Trophoblast cell (in vitro differentiated cells and primary cell): ENCODE measurements around the gene PLK3.
"Not testable (repeated sequence)": the region's sequence is repeated elsewhere in the genome, so short reads cannot be mapped to it uniquely, and the experiment has no call there.

Experiments used
- DNase-seq, 2 donors: peaks; one replicate each; pipeline ENCODE4 v3.0.0-alpha.2; 2016
- H2AFZ ChIP-seq: 2 replicates; pipeline ENCODE4 v1.6.1; 2013; ENCODE audit warnings: low read length, moderate library complexity, mild to moderate bottlenecking; ENCODE audit not compliant: insufficient read depth, poor library complexity
- H2AK5ac ChIP-seq: 2 replicates; pipeline ENCODE4 v1.6.1; 2013; ENCODE audit warnings: mild to moderate bottlenecking, low read length
- H2BK120ac ChIP-seq: 2 replicates; pipeline ENCODE4 v1.6.1; 2013; ENCODE audit warnings: low read length, mild to moderate bottlenecking, moderate library complexity; ENCODE audit not compliant: insufficient read depth, poor library complexity
- H2BK12ac ChIP-seq: 2 replicates; pipeline ENCODE4 v1.6.1; 2013; ENCODE audit warnings: mild to moderate bottlenecking, low read length, moderate library complexity
- H2BK5ac ChIP-seq: 2 replicates; pipeline ENCODE4 v1.6.1; 2013; ENCODE audit warnings: low read length, low read depth, moderate library complexity, mild to moderate bottlenecking; ENCODE audit not compliant: poor library complexity
- H3K14ac ChIP-seq: 2 replicates; pipeline ENCODE4 v1.6.1; 2013; ENCODE audit warnings: mild to moderate bottlenecking, low read length
- H3K18ac ChIP-seq: 2 replicates; pipeline ENCODE4 v1.6.1; 2013; ENCODE audit warnings: mild to moderate bottlenecking, low read length
- H3K23ac ChIP-seq: 2 replicates; pipeline ENCODE4 v1.6.1; 2013; ENCODE audit warnings: low read length
- H3K27ac ChIP-seq: 2 replicates; pipeline ENCODE4 v1.5.1; 2013; ENCODE audit warnings: low read depth, mild to moderate bottlenecking, inconsistent platforms, low read length, moderate library complexity
- H3K27me3 ChIP-seq: 2 replicates; pipeline ENCODE4 v1.6.1; 2013; ENCODE audit warnings: inconsistent platforms, mild to moderate bottlenecking, low read length, moderate library complexity; ENCODE audit not compliant: insufficient read depth
- H3K36me3 ChIP-seq, 2 experiments: 1 replicate in 1 of 2; 2 replicates in 1 of 2; pipeline ENCODE4 v1.6.1; 2013; ENCODE audit warnings: low read length in 2 of 2, mild to moderate bottlenecking in 2 of 2, moderate library complexity in 1 of 2; ENCODE audit not compliant: insufficient read depth in 2 of 2, control insufficient read depth in 1 of 2
- H3K4ac ChIP-seq: 2 replicates; pipeline ENCODE4 v1.6.1; 2013; ENCODE audit warnings: low read depth, mild to moderate bottlenecking, low read length, moderate library complexity
- H3K4me1 ChIP-seq, 2 experiments: 1 replicate in 1 of 2; 2 replicates in 1 of 2; pipeline ENCODE4 v1.6.1; 2013; ENCODE audit warnings: low read length in 2 of 2, mild to moderate bottlenecking in 2 of 2, moderate library complexity in 1 of 2; ENCODE audit not compliant: insufficient read depth in 2 of 2, control insufficient read depth in 1 of 2
- H3K4me2 ChIP-seq: 2 replicates; pipeline ENCODE4 v1.6.1; 2013; ENCODE audit warnings: inconsistent platforms, mild to moderate bottlenecking, low read length, moderate library complexity
- H3K4me3 ChIP-seq: 2 replicates; pipeline ENCODE4 v1.5.1; 2013; ENCODE audit warnings: mild to moderate bottlenecking, low read depth, low read length, inconsistent platforms
- H3K79me1 ChIP-seq: one replicate; pipeline ENCODE4 v1.6.1; 2013; ENCODE audit warnings: low read length
- H3K79me2 ChIP-seq: 2 replicates; pipeline ENCODE4 v1.6.1; 2013; ENCODE audit warnings: low read length, mild to moderate bottlenecking; ENCODE audit not compliant: control insufficient read depth, insufficient read depth, poor library complexity
- H3K9ac ChIP-seq: 2 replicates; pipeline ENCODE4 v1.6.1; 2013; ENCODE audit warnings: mild to moderate bottlenecking, low read length
- H3K9me3 ChIP-seq: 2 replicates; pipeline ENCODE4 v1.6.1; 2013; ENCODE audit warnings: low read depth, mild to moderate bottlenecking, control low read depth, inconsistent platforms, low read length; ENCODE audit not compliant: insufficient read depth
- H4K12ac ChIP-seq: 2 replicates; pipeline ENCODE4 v1.6.1; 2013; ENCODE audit warnings: low read depth, mild to moderate bottlenecking, low read length, moderate library complexity
- H4K8ac ChIP-seq: 2 replicates; pipeline ENCODE4 v1.6.1; 2013; ENCODE audit warnings: low read depth, mild to moderate bottlenecking, low read length, moderate library complexity
- H4K91ac ChIP-seq: one replicate; pipeline ENCODE4 v1.6.1; 2013; ENCODE audit warnings: low read depth, mild to moderate bottlenecking, low read length, moderate library complexity
- WGBS: extraction: QIAGEN DNeasy Blood & Tissue Kit; methylation state at CpG from one replicate; pipeline ENCODE4 v1.1.7; 2013; ENCODE audit warnings: missing lambda C conversion rate; ENCODE audit not compliant: insufficient read length, insufficient coverage; ENCODE audit errors: extremely low coverage; 5-methylcytosine and 5-hydroxymethylcytosine counted together

Gene PLK3

DNA sequence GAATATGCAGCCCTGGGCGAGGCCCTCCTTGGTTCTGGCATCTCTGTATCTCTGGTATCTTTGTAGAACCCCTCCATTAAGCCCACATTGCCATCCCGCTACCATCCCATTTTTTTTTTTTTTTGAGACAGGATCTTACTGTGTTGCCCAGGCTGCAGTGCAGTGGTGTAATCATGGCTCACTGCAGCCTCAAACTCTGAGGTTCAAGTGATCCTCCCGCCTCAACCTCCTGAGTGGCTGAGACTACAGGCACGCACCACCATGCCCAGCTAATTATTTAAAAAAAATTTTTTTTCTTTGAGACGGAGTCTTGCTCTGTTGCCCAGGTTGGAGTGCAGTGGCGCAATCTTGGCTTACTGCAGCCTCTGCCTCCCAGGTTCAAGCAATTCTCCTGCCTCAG, 24.2 kb downstream of the PLK3 start:
- H3K27ac ChIP-seq, H4K8ac ChIP-seq, H3K79me2 ChIP-seq, H3K18ac ChIP-seq, H3K9ac ChIP-seq, H2AFZ ChIP-seq, H3K4me2 ChIP-seq, H3K14ac ChIP-seq, DNase-seq, H3K4ac ChIP-seq, H3K4me1 ChIP-seq, H4K12ac ChIP-seq, H3K23ac ChIP-seq, H2BK12ac ChIP-seq, H2AK5ac ChIP-seq, H3K9me3 ChIP-seq, H3K36me3 ChIP-seq, H3K27me3 ChIP-seq, H4K91ac ChIP-seq, H3K4me3 ChIP-seq, H2BK5ac ChIP-seq, H3K79me1 ChIP-seq, H2BK120ac ChIP-seq: not testable (repeated sequence)
- WGBS: no CpG with 5 or more reads among the region's 6 CpGs

- peak overlapping the region; percentile 39 for H3K9ac ChIP-seq
- no peak overlapping the region for H3K4ac ChIP-seq
- H3K18ac ChIP-seq: no peak overlapping the region
- H3K23ac ChIP-seq: no peak overlapping the region
- H2BK12ac ChIP-seq: no peak overlapping the region
- no peaks in the 10 kb centered on the region for H3K27me3 ChIP-seq
- H2BK5ac ChIP-seq: no peak overlapping the region
- H3K79me1 ChIP-seq: no peaks in the 10 kb centered on the region
- no peak overlapping the region for H3K4me3 ChIP-seq
- no CpG with 5 or more reads among the region's 24 CpGs for WGBS
- no peak overlapping the region for H3K14ac ChIP-seq
- no peak overlapping the region for H3K4me2 ChIP-seq
- no peak overlapping the region for H2AK5ac ChIP-seq
- H3K4me1 ChIP-seq: peaks cover 0 to 4% of the 10 kb centered on the region in 2 experiments
- no peak overlapping the region for H3K27ac ChIP-seq
- no peaks in the 10 kb centered on the region for H3K9me3 ChIP-seq
- H4K8ac ChIP-seq: no peak overlapping the region
- no peaks in the 10 kb centered on the region for H3K79me2 ChIP-seq
- no peak overlapping the region for H2AFZ ChIP-seq
- DNase-seq: no peak
- H3K36me3 ChIP-seq: no peaks in the 10 kb centered on the region
- no peak overlapping the region for H4K12ac ChIP-seq
- no peak overlapping the region for H2BK120ac ChIP-seq
- no peak overlapping the region for H4K91ac ChIP-seq
Observed at GRCh38 chr1:44826375-44827196, 26.4 kb downstream of the PLK3 start.

DNA sequence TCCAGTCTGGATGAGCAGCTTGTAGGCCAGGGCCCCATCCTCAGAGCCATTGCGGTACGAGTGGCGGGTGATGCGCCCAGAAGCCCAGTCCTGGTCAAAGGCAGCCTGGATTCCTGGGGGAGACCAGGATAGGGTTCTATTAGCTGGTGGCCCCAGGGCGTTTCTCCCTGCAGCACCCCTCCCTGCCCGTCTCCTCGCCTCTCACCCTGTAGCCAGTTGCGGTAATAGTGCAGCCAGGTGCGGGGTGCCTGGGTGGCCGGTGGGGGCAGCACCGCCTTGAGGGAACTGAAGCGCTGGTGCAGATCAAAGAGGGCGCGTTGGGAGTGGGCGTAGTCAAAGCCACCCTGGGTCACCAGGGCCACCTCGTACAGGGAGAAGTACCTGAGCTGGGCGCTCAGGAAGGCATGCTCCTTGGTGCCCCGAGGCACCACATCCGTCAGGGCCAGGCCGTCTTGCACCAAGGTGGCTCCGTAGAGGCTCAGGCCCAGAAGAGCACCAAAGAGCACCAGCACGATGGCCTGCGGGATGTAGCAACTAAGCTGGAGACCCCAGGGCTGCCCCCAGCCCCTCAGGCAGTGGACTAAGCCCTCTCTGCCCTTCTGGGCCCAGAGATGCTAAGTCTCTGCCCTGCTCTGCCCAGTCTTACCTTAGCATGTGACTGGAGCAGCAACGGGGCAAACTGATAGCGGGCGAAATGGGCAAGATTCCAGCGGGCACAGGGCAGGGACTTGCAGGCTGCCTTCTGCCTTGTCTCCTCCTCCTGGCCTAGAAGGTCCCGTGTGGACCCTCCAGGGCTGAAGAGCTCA, 27.2 kb downstream of the PLK3 start:
- Histone ChIP-seq H3K27ac (no peak overlapping the region), H3K4ac (no peak overlapping the region), H3K4me1 (peaks cover 0 to 4% of the 10 kb centered on the region in 2 experiments), H4K8ac (no peak overlapping the region), H3K27me3 (no peaks in the 10 kb centered on the region), H3K36me3 (no peaks in the 10 kb centered on the region), H3K4me3 (no peak overlapping the region), H3K9me3 (no peaks in the 10 kb centered on the region), H3K9ac (no peak overlapping the region), H2BK5ac (no peak overlapping the region), H3K79me1 (no peaks in the 10 kb centered on the region), H4K12ac (no peak overlapping the region), H2BK120ac (no peak overlapping the region), H3K23ac (no peak overlapping the region), H2AK5ac (no peak overlapping the region), H2BK12ac (no peak overlapping the region), H2AFZ (no peak overlapping the region), H3K18ac (no peak overlapping the region), H3K79me2 (no peaks in the 10 kb centered on the region), H3K4me2 (no peak overlapping the region), H4K91ac (no peak overlapping the region), H3K14ac (no peak overlapping the region)
- WGBS: no CpG with 5 or more reads among the region's 28 CpGs
- DNase-seq: peak in 1 of 2 donors; percentile 43

- Histone ChIP-seq H2BK120ac (no peak overlapping the region), H3K27ac (no peak overlapping the region), H3K9ac (no peak overlapping the region), H3K4me1 (peaks cover 0 to 4% of the 10 kb centered on the region in 2 experiments), H2AFZ (peak overlapping the region; percentile 5), H4K12ac (no peak overlapping the region), H3K4me3 (no peak overlapping the region), H3K9me3 (no peaks in the 10 kb centered on the region), H3K4ac (no peak overlapping the region), H3K27me3 (no peaks in the 10 kb centered on the region), H2BK5ac (no peak overlapping the region), H3K79me2 (no peaks in the 10 kb centered on the region), H4K8ac (no peak overlapping the region), H3K23ac (no peak overlapping the region), H3K4me2 (no peak overlapping the region), H2BK12ac (no peak overlapping the region), H3K79me1 (no peaks in the 10 kb centered on the region), H3K14ac (no peak overlapping the region), H3K18ac (no peak overlapping the region), H2AK5ac (peak overlapping the region; percentile 50), H3K36me3 (no peaks in the 10 kb centered on the region), H4K91ac (no peak overlapping the region)
- no peak for DNase-seq
- no CpG with 5 or more reads among the region's 21 CpGs for WGBS
Observed at GRCh38 chr1:44828003-44828651, 27.9 kb downstream of the PLK3 start.
